Raji (cell line): Measurements from ENCODE around the gene FARS2.

Experiments used
- POLR2A ChIP-seq: IDR thresholded peaks from 2 replicates; pipeline ENCODE4 v1.6.1; 2011; ENCODE audit warnings: low read depth, low read length, control low read depth; ENCODE audit not compliant: insufficient read depth

The FARS2 gene

GRCh38 chr6:5427586-5427985 lies 166.3 kb downstream of the FARS2 start:
- TF ChIP-seq POLR2A = no peak

GRCh38 chr6:5433324-5433723 lies 172.0 kb downstream of the FARS2 start:
- no peak for TF ChIP-seq POLR2A

GRCh38 chr6:5435449-5435848 lies 174.1 kb downstream of the FARS2 start:
- TF ChIP-seq POLR2A = no peak

GRCh38 chr6:5438922-5439584 lies 177.7 kb downstream of the FARS2 start:
- no peak for TF ChIP-seq POLR2A

- no peak for TF ChIP-seq POLR2A
Measured at GRCh38 chr6:5439749-5440148, 178.4 kb downstream of the FARS2 start.

- no peak for TF ChIP-seq POLR2A
Measured at GRCh38 chr6:5442319-5442718, 181.0 kb downstream of the FARS2 start.

- TF ChIP-seq POLR2A = no peak
Measured at GRCh38 chr6:5442916-5443315, 181.6 kb downstream of the FARS2 start.

- no peak for TF ChIP-seq POLR2A
Measured at GRCh38 chr6:5443491-5443890, 182.2 kb downstream of the FARS2 start.

- no peak for TF ChIP-seq POLR2A
Measured at GRCh38 chr6:5446362-5447075, 185.2 kb downstream of the FARS2 start.

- no peak for TF ChIP-seq POLR2A
Measured at GRCh38 chr6:5447921-5448320, 186.6 kb downstream of the FARS2 start.

GRCh38 chr6:5450073-5450472 lies 188.8 kb downstream of the FARS2 start:
- TF ChIP-seq POLR2A = no peak

- no peak for TF ChIP-seq POLR2A
Measured at GRCh38 chr6:5453546-5453945, 192.2 kb downstream of the FARS2 start.

GRCh38 chr6:5455142-5455541 lies 193.8 kb downstream of the FARS2 start:
- no peak for TF ChIP-seq POLR2A

- TF ChIP-seq POLR2A = no peak
Measured at GRCh38 chr6:5457041-5457440, 195.7 kb downstream of the FARS2 start.

- no peak for TF ChIP-seq POLR2A
Measured at GRCh38 chr6:5457983-5458683, 196.8 kb downstream of the FARS2 start.

- no peak for TF ChIP-seq POLR2A
Measured at GRCh38 chr6:5459346-5459745, 198.0 kb downstream of the FARS2 start.

GRCh38 chr6:5461365-5461764 lies 200.1 kb downstream of the FARS2 start:
- TF ChIP-seq POLR2A = no peak

- no peak for TF ChIP-seq POLR2A
Measured at GRCh38 chr6:5462856-5463255, 201.5 kb downstream of the FARS2 start.
